ENCODE measurements around the gene CERS3. TPM values are rescaled to one million over a fixed set of nuclear protein-coding genes. Genes with fewer than 3 reads are reported as not detected.

Gene CERS3
- total RNA-seq, 1 donor, result not detected

GRCh38 chr15:100464888-100465287, 63.9 kb downstream of the CERS3 start:
- Histone ChIP-seq H4K20me1 (ENCODE audit: insufficient read depth, low read length) (no peaks in the 10 kb centered on the region), H2AFZ (ENCODE audit: low read length) (no peak overlapping the region), H3K4me3 (ENCODE audit: insufficient read depth, low read length) (no peak overlapping the region), H3K4me1 (ENCODE audit: insufficient read depth, low read length) (no peaks in the 10 kb centered on the region), H3K36me3 (ENCODE audit: insufficient read depth, low read length) (no peaks in the 10 kb centered on the region), H3K9me3 (ENCODE audit: low read depth, low read length) (peaks cover 2% of the 10 kb centered on the region), H3K27me3 (ENCODE audit: insufficient read depth, low read length) (no peaks in the 10 kb centered on the region), H3K79me2 (ENCODE audit: insufficient read depth, low read length) (no peaks in the 10 kb centered on the region), H3K27ac (ENCODE audit: low read depth, low read length) (no peak overlapping the region), H3K4me2 (ENCODE audit: insufficient read depth, low read length) (no peak overlapping the region)
- no peak for DNase-seq (ENCODE audit: insufficient read length, low spot score, missing footprints)
- TF ChIP-seq CTCF (IDR thresholded peaks at IDR 0.05; ENCODE audit: extremely low read depth, low read depth, low read length), result no peak

- Histone ChIP-seq H4K20me1 (ENCODE audit: insufficient read depth, low read length) (no peaks in the 10 kb centered on the region), H3K4me2 (ENCODE audit: insufficient read depth, low read length) (no peak overlapping the region), H3K79me2 (ENCODE audit: insufficient read depth, low read length) (no peaks in the 10 kb centered on the region), H3K9me3 (ENCODE audit: low read depth, low read length) (peaks cover 2% of the 10 kb centered on the region), H3K4me1 (ENCODE audit: insufficient read depth, low read length) (no peaks in the 10 kb centered on the region), H3K27ac (ENCODE audit: low read depth, low read length) (no peak overlapping the region), H3K27me3 (ENCODE audit: insufficient read depth, low read length) (no peaks in the 10 kb centered on the region), H3K4me3 (ENCODE audit: insufficient read depth, low read length) (no peak overlapping the region), H3K36me3 (ENCODE audit: insufficient read depth, low read length) (no peaks in the 10 kb centered on the region), H2AFZ (ENCODE audit: low read length) (no peak overlapping the region)
- no peak for TF ChIP-seq CTCF (IDR thresholded peaks at IDR 0.05; ENCODE audit: extremely low read depth, low read depth, low read length)
- DNase-seq (ENCODE audit: insufficient read length, low spot score, missing footprints), result no peak
Observed at GRCh38 chr15:100464256-100464655, 64.5 kb downstream of the CERS3 start.

GRCh38 chr15:100463515-100463914, 65.2 kb downstream of the CERS3 start:
- TF ChIP-seq CTCF (IDR thresholded peaks at IDR 0.05; ENCODE audit: extremely low read depth, low read depth, low read length), result no peak
- Histone ChIP-seq H3K27ac (ENCODE audit: low read depth, low read length) (no peak overlapping the region), H3K4me3 (ENCODE audit: insufficient read depth, low read length) (no peak overlapping the region), H3K4me1 (ENCODE audit: insufficient read depth, low read length) (no peaks in the 10 kb centered on the region), H3K4me2 (ENCODE audit: insufficient read depth, low read length) (no peak overlapping the region), H3K9me3 (ENCODE audit: low read depth, low read length) (peaks cover 2% of the 10 kb centered on the region), H3K79me2 (ENCODE audit: insufficient read depth, low read length) (no peaks in the 10 kb centered on the region), H2AFZ (ENCODE audit: low read length) (no peak overlapping the region), H3K27me3 (ENCODE audit: insufficient read depth, low read length) (no peaks in the 10 kb centered on the region), H3K36me3 (ENCODE audit: insufficient read depth, low read length) (no peaks in the 10 kb centered on the region), H4K20me1 (ENCODE audit: insufficient read depth, low read length) (no peaks in the 10 kb centered on the region)
- DNase-seq (ENCODE audit: insufficient read length, low spot score, missing footprints), result no peak

GRCh38 chr15:100461049-100461448, 67.7 kb downstream of the CERS3 start:
- Histone ChIP-seq H3K4me1 (ENCODE audit: insufficient read depth, low read length) (no peaks in the 10 kb centered on the region), H3K9me3 (ENCODE audit: low read depth, low read length) (peaks cover 2% of the 10 kb centered on the region), H3K27ac (ENCODE audit: low read depth, low read length) (no peak overlapping the region), H3K79me2 (ENCODE audit: insufficient read depth, low read length) (no peaks in the 10 kb centered on the region), H3K27me3 (ENCODE audit: insufficient read depth, low read length) (no peaks in the 10 kb centered on the region), H3K4me3 (ENCODE audit: insufficient read depth, low read length) (no peak overlapping the region), H3K36me3 (ENCODE audit: insufficient read depth, low read length) (no peaks in the 10 kb centered on the region), H3K4me2 (ENCODE audit: insufficient read depth, low read length) (no peak overlapping the region), H2AFZ (ENCODE audit: low read length) (no peak overlapping the region), H4K20me1 (ENCODE audit: insufficient read depth, low read length) (no peaks in the 10 kb centered on the region)
- no peak for TF ChIP-seq CTCF (IDR thresholded peaks at IDR 0.05; ENCODE audit: extremely low read depth, low read depth, low read length)
- DNase-seq (ENCODE audit: insufficient read length, low spot score, missing footprints), result no peak

All from osteoblast (primary cell).